T-helper 1 cell treated with Interleukin-12 subunit alpha and Interleukin-12 subunit beta and Interleukin-4 antibody, amounts not matched to agents 30 ng/mL and 1 ng/mL, for 36 hours (primary cell): ENCODE data around the gene OBSCN. TPM values are rescaled to one million over a fixed set of nuclear protein-coding genes. Genes with fewer than 3 reads are reported as not detected.

Experiments
- intact Hi-C: fragments of 100-400 bp; cut with micrococcal nuclease; formaldehyde crosslinking; loops from one replicate; pipeline ENCODE4 v1.15.1; 2024
- total RNA-seq: library from RNA; stranded (reverse); gene quantifications from 2 replicates; pipeline ENCODE4 v1.2.3, GENCODE V29; 2022

The OBSCN gene
- total RNA-seq, 1 donor from 2014 or later, result 15.4 TPM

- intact Hi-C loops, result no loop called here
Observed at GRCh38 chr1:228393811-228394570, 186.1 kb downstream of the OBSCN start.

DNA sequence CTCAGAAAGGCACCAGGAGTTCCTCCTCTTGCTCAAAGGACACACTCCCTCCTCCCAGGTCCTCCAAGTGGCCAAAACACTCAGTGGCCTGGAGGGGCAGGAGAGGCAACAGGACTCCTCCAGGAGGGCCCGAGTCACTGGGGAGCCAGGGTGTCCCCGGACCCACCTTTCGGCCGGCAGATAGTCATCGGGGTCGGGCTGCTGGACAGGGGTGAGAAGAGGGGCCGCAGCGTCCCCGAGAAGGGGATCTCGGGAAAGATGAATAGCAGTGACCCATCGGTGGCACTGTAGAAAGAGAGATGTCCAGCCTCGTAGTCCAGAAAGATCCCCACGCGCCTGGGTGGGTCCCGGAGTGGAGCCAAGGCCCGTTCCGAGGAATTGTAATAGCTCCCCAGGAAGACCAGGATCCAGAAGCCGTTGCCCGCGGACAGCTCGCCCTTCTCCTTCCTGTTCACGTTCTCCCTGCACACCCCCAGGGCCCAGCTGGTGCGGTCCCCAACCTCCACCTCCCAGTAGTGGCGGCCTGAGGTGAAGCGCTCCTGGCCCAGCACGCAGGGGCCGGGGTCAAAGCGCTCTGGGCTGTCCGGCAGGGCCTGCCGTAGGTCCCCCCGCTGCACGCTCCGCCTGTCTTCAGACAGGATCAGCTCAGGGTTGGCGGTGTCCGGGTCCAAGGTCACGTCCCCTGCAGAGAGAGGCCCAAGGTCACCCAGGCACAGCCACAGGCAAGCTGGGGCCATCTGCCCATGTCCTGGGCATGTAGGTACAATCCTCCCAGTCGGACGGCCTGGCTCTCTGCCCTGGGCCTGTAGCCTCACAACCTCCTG is 186.9 kb downstream of the OBSCN start:
- intact Hi-C loops, result no loop called here

- intact Hi-C loops, result no loop called here
Observed at GRCh38 chr1:228396770-228397662, 189.2 kb downstream of the OBSCN start.

DNA sequence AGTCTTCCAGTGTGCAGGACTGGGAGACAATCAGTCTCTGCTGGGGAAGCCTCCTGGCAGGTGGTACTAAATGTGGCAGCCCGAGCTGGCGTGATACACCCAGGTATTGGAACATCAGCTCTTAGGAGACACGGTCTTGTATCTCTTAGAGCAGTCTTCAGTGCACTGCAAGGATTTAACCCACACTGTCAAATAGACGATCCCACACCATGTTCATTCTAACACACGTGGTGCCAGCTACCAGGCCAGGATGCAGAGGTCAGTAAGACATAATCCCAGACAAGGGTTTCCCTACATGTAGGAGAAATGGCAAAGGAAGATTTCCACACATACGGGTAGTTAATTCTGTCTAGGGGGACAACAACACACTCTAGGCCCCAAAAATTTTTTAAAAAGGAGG is 190.1 kb downstream of the OBSCN start:
- intact Hi-C loops, result no loop called here

DNA sequence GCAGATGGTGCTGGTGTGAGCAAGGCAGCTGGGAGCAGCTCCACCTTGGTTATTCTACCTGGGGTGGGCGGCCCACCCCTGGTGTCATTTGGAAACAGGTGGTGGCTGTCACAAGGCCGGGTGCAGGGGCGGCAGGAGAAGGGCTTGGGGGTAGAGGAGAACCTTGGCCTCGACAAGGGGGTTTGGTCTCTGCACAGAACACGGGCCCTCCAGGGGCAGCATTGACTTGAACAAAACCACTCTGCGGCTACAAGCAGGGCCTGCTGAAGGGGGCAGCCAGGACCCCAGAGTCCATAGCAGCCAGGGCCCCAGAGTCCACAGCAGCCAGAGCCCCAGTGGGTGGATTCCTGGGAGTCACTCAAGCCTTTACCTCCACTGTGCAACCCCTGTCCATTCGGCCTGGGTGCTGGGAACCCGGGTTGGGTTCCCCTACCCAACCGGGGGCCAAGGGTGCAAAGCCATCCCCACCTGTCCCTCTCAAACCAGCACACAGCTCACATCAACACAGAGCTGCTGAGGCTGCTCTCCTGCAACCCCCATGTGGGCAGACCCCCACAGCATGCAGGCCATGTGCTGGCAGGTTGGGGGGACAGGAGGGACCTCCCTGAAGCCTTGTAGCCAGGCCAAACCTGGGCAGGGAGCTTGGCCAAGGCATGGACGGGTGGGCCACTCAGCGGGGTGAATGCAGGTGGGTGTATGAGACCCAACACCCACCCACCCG is 191.1 kb downstream of the OBSCN start:
- intact Hi-C loops, result no loop called here

DNA sequence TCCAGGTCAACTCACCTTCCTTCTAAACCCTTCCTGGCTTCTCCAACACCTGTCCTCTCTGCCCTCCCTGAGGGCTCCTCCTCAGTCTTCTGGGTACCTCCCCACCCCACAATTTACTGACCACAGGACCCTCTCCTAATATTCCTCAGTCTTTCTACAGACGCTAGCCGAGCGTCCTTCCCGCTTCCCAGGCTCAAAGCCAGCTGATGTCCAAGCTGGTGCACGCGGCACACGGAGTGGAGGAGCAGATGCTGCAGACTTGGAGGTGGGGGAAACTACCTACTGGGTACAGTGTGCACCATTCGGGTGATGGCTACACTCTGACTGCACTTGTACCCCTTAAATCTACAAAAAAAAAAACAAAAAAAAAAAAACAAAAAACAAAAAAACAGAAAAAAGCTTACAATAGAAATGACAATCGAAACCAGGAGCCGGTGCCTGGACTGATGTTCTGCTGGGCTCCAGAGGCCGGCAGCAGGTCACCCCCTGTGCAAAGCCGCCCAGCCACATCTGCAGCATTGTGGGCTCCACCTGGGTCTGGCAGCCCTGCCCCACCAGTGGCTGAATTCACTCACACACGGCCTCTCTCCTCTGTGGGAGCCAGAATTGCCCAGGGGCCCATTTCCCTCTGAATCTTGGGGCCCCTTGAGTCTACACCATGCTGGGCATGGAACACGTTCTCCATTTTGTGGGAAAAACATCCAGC is 191.8 kb downstream of the OBSCN start:
- intact Hi-C loops, result loop anchor here (10.0 kb wide), 1 partner anchor 1995 kb away; the partner anchor contains the start of gene PARP1

DNA sequence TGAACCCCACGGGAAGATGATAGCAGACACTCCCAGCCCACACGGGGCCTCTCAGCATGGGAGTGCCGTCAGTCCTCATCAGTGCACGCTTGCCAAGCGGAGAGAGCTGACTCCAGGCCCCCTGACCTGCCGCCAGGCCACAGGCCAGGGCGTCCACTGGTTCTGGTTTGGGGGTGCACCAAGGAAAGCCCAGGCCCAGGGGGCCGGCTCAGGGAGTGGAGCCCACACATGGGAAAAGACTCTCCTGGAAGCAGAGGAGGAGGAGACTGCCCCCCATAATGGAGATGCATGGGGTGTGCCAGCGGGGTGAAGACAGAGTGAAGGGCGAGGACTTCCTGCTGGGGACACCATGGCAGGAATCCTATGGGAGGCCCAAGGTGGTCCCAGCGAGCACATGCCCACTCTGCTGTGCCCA is 192.4 kb downstream of the OBSCN start:
- intact Hi-C loops, result loop anchor here (10.0 kb wide), 1 partner anchor 1995 kb away; the partner anchor contains the start of gene PARP1

DNA sequence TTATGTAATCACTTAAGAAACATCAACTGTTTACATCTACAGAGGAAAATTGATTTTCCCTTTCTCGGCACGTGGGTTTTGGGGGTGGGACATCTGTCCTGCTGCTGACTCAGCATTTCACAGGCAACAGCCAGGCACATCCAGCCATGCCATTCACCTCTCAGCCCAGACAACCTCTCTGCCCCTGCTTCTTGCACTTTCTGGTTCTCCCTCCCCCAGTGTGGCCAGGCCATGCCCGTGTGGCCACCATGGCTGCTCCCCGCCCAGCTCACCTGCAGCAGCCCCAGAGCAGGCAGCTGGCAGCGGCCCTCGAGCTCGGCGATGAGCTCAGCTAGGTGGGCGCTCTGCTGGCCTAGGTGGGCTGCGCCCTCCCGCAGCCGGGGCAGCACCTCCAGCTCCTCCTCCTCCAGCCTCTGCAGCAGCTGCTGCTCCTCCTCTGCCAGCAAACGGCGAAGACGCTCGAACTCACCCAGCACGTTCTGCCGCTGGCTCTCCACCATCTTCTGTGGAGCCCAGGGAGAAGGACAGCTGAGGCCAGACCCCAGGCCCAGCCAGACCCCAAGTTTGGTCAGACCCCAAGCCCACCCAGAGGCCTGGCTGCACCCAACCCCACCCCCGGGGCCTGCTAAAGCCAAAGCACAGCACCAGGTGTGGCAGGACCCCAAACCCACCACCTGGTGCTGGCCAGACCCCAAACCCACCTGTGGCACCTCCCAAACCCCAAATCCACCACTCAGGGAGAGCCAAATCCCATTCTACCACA is 193.0 kb downstream of the OBSCN start:
- intact Hi-C loops, result loop anchor here (10.0 kb wide), 1 partner anchor 1996 kb away; the partner anchor contains the start of gene PARP1

GRCh38 chr1:228401782-228402640 is 194.2 kb downstream of the OBSCN start:
- intact Hi-C loops, result loop anchor here (10.0 kb wide), 1 partner anchor 1997 kb away; the partner anchor contains the start of gene PARP1

- intact Hi-C loops, result loop anchor here (10.0 kb wide), 1 partner anchor 1998 kb away; the partner anchor contains the start of gene PARP1
Observed at GRCh38 chr1:228402641-228403025, 194.8 kb downstream of the OBSCN start.

DNA sequence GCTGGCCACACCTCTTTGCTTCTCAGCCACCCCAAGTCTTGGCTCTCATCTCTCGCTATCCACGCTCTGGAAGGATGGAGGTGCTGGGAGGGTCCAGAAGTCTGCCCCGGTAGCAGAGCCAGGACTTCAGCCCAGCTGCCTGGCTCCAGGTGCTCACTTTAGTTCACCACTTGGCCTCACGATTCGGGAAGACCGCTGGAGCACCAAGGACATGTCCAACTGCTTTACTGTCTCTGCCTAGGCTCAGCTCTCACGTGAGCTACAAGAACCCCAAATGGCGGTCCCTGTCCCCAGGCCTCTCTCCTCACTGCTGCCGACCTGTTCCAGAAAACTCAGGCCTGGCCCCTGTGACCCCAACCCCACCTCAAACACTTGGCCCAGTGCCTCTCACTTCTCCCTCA is 195.4 kb downstream of the OBSCN start:
- intact Hi-C loops, result loop anchor here (10.0 kb wide), 1 partner anchor 1998 kb away; the partner anchor contains the start of gene PARP1

GRCh38 chr1:228404107-228404720 is 196.4 kb downstream of the OBSCN start:
- intact Hi-C loops, result loop anchor here (10.0 kb wide), 1 partner anchor 1999 kb away; the partner anchor contains the start of gene PARP1

GRCh38 chr1:228405200-228405978 is 197.5 kb downstream of the OBSCN start:
- intact Hi-C loops, result loop anchor here (5.0 to 10.0 kb wide), 4 partner anchors 668 to 2001 kb away; partner anchors contain the start of genes JMJD4, PARP1 and SNAP47

DNA sequence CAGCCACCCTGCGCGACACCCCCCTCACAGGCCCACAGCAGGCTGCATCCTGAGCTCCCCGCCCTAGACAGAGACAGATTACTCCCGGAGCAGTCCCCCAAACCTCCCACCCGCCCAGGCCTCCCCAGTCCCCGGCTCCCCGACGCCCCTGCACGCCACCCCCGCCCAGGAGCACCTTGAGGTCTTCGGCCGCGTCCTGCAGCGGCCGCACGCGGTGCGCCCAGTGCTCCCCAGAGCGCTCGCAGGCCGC is 198.1 kb downstream of the OBSCN start:
- intact Hi-C loops, result loop anchor here (1.0 to 10.0 kb wide), 11 partner anchors 94 to 2001 kb away; partner anchors contain the start of genes ARF1, COQ8A, GUK1 and JMJD4

- intact Hi-C loops, result loop anchor here (1.0 to 10.0 kb wide), 13 partner anchors 9 to 2003 kb away; partner anchors contain the start of genes ARF1, COQ8A, IBA57 and JMJD4
Observed at GRCh38 chr1:228407106-228408040, 199.5 kb downstream of the OBSCN start.
